ENCODE data around the gene PKP1.

Gene PKP1

GRCh38 chr1:201277441-201277840 lies 5.9 kb upstream of the PKP1 start:
- DNase-seq, result no peak

- no peak for DNase-seq
Measured at GRCh38 chr1:201279313-201279712, 4.0 kb upstream of the PKP1 start.

- DNase-seq, result no peak
Measured at GRCh38 chr1:201280884-201281283, 2.4 kb upstream of the PKP1 start.

GRCh38 chr1:201281573-201281972 lies 1.7 kb upstream of the PKP1 start:
- DNase-seq, result no peak

- no peak for DNase-seq
Measured at GRCh38 chr1:201282216-201282615, 1.1 kb upstream of the PKP1 start.

GRCh38 chr1:201283836-201284553 lies 689 bp downstream of the PKP1 start:
- DNase-seq, result no peak

- DNase-seq, result no peak
Measured at GRCh38 chr1:201284636-201285035, 1.3 kb downstream of the PKP1 start.

- DNase-seq, result no peak
Measured at GRCh38 chr1:201285846-201286245, 2.5 kb downstream of the PKP1 start.

- no peak for DNase-seq
Measured at GRCh38 chr1:201286445-201286844, 3.1 kb downstream of the PKP1 start.

- DNase-seq, result no peak
Measured at GRCh38 chr1:201288007-201288406, 4.7 kb downstream of the PKP1 start.

- DNase-seq, result no peak
Measured at GRCh38 chr1:201288765-201289164, 5.5 kb downstream of the PKP1 start.

- no peak for DNase-seq
Measured at GRCh38 chr1:201290551-201290950, 7.2 kb downstream of the PKP1 start.

- DNase-seq, result no peak
Measured at GRCh38 chr1:201291916-201292315, 8.6 kb downstream of the PKP1 start.

- no peak for DNase-seq
Measured at GRCh38 chr1:201294876-201295275, 11.6 kb downstream of the PKP1 start.

GRCh38 chr1:201295346-201295745 lies 12.0 kb downstream of the PKP1 start:
- no peak for DNase-seq

- DNase-seq, result no peak
Measured at GRCh38 chr1:201295861-201296260, 12.6 kb downstream of the PKP1 start.

GRCh38 chr1:201296352-201296751 lies 13.0 kb downstream of the PKP1 start:
- no peak for DNase-seq

GRCh38 chr1:201298396-201299381 lies 15.4 kb downstream of the PKP1 start:
- peak in 1 of 58 donors; percentile 52 for DNase-seq

GRCh38 chr1:201299968-201300367 lies 16.7 kb downstream of the PKP1 start:
- DNase-seq, result peak in 1 of 58 donors; percentile 47

- DNase-seq, result no peak
Measured at GRCh38 chr1:201300641-201301040, 17.3 kb downstream of the PKP1 start.

- no peak for DNase-seq
Measured at GRCh38 chr1:201302163-201303152, 19.2 kb downstream of the PKP1 start.

Measured in anterior cingulate cortex (tissue), 58 donors.